Vagina (tissue), 2 donors: ENCODE measurements around the gene LST1. TPM values are rescaled to one million over a fixed set of nuclear protein-coding genes. Genes with fewer than 3 reads are reported as not detected.

Experiments
- DNase-seq, 2 donors: peaks; one replicate each; pipeline ENCODE4 v3.0.0-alpha.2; 2017; ENCODE audit errors: extremely low spot score in 2 of 2
- H3K27ac ChIP-seq: fragments of 200-600 bp; sonication (generic); one replicate; pipeline ENCODE4 v1.5.1; 2019
- H3K27me3 ChIP-seq: fragments of 200-600 bp; sonication (generic); one replicate; pipeline ENCODE4 v1.5.1; 2019
- H3K36me3 ChIP-seq, 2 donors: fragments of 200-600 bp; sonication (generic); one replicate each; pipeline ENCODE4 v1.5.1; 2017 to 2019
- H3K4me1 ChIP-seq: fragments of 200-600 bp; sonication (generic); one replicate; pipeline ENCODE4 v1.5.1; 2019
- H3K4me3 ChIP-seq, 2 donors: fragments of 200-600 bp; sonication (generic); 1 replicate in 1 of 2; 2 replicates in 1 of 2; pipeline ENCODE4 v1.5.1; 2016 to 2019
- H3K9me3 ChIP-seq: fragments of 200-600 bp; sonication (generic); one replicate; pipeline ENCODE4 v1.5.1; 2019
- CTCF ChIP-seq, 3 experiments: fragments of 450-650 bp in 2 of 3; fragments of 200-600 bp in 1 of 3; sonication (generic) in 1 of 3; IDR thresholded peaks; one replicate each; pipeline ENCODE4 v1.5.1; 2017 to 2019; ENCODE audit warnings: antibody characterized with exemption in 3 of 3, mild to moderate bottlenecking in 2 of 3, moderate library complexity in 2 of 3
- POLR2A ChIP-seq, 2 donors: fragments of 450-650 bp; IDR thresholded peaks; one replicate each; pipeline ENCODE4 v1.6.1; 2017; ENCODE audit warnings: antibody characterized with exemption in 2 of 2, mild to moderate bottlenecking in 2 of 2, moderate library complexity in 2 of 2
- POLR2AphosphoS5 ChIP-seq, 2 donors: sonication (generic); formaldehyde crosslinking; IDR thresholded peaks; one replicate each; pipeline ENCODE4 v1.9.0; 2017; ENCODE audit warnings: antibody characterized with exemption in 2 of 2, mild to moderate bottlenecking in 2 of 2, low read depth in 1 of 2; ENCODE audit not compliant: insufficient read depth in 1 of 2
- intact Hi-C: fragments of 100-400 bp; cut with DNase I; formaldehyde crosslinking; loops from one replicate; pipeline ENCODE4 v1.15.1; 2023
- total RNA-seq: library from RNA; depleted of rRNA; stranded (reverse); fragments of >200 nt; gene quantifications from one replicate; pipeline ENCODE4 v1.2.3, GENCODE V29; 2016

The LST1 gene
- total RNA-seq, 1 donor from 2014 or later: not detected

- no peak overlapping the region for H3K4me3 ChIP-seq
- H3K36me3 ChIP-seq: peaks cover 0 to 31% of the 10 kb centered on the region in 2 donors
- DNase-seq: no peak
- no peaks in the 10 kb centered on the region for H3K27me3 ChIP-seq
- peak overlapping the region; percentile 18 for H3K27ac ChIP-seq
- no peaks in the 10 kb centered on the region for H3K9me3 ChIP-seq
- H3K4me1 ChIP-seq: peaks cover 23% of the 10 kb centered on the region
- intact Hi-C loops: no loop called here
- TF ChIP-seq CTCF (IDR thresholded peaks at IDR 0.05) (no peak), POLR2AphosphoS5 (IDR thresholded peaks at IDR 0.05; ENCODE audit: insufficient read depth in 1 of 2, low read depth in 1 of 2) (no peak), POLR2A (IDR thresholded peaks at IDR 0.05) (no peak)
These were observed 26.5 kb upstream of the LST1 start for GRCh38 chr6:31559606-31559957.

GRCh38 chr6:31559958-31560696 lies 25.9 kb upstream of the LST1 start:
- Histone ChIP-seq H3K36me3 (peaks cover 0 to 31% of the 10 kb centered on the region in 2 donors), H3K27ac (peak overlapping the region; percentile 18), H3K4me3 (no peak overlapping the region), H3K4me1 (peaks cover 23% of the 10 kb centered on the region), H3K9me3 (no peaks in the 10 kb centered on the region), H3K27me3 (no peaks in the 10 kb centered on the region)
- DNase-seq: no peak
- TF ChIP-seq CTCF (IDR thresholded peaks at IDR 0.05) (no peak), POLR2AphosphoS5 (IDR thresholded peaks at IDR 0.05; ENCODE audit: insufficient read depth in 1 of 2, low read depth in 1 of 2) (peak in 1 of 2 donors; percentile 59), POLR2A (IDR thresholded peaks at IDR 0.05) (no peak)
- intact Hi-C loops: no loop called here

GRCh38 chr6:31560697-31561058 lies 25.4 kb upstream of the LST1 start:
- H3K4me1 ChIP-seq: peaks cover 23% of the 10 kb centered on the region

GRCh38 chr6:31567531-31568370 lies 18.3 kb upstream of the LST1 start:
- no peak overlapping the region for H3K27ac ChIP-seq
- no peak for TF ChIP-seq POLR2A (IDR thresholded peaks at IDR 0.05)
- no peaks in the 10 kb centered on the region for H3K9me3 ChIP-seq
- H3K27me3 ChIP-seq: no peaks in the 10 kb centered on the region
- no peak for DNase-seq
- H3K4me3 ChIP-seq: no peak overlapping the region
- no peaks in the 10 kb centered on the region for H3K4me1 ChIP-seq
- H3K36me3 ChIP-seq: no peaks in the 10 kb centered on the region
- intact Hi-C loops: no loop called here

More at GRCh38 chr6:31560697-31561058, 25.4 kb upstream of the LST1 start:
- Histone ChIP-seq H3K27me3 (no peaks in the 10 kb centered on the region), H3K36me3 (peaks cover 0 to 31% of the 10 kb centered on the region in 2 donors), H3K4me3 (no peak overlapping the region), H3K9me3 (no peaks in the 10 kb centered on the region), H3K27ac (peak overlapping the region; percentile 18)
- TF ChIP-seq POLR2A (IDR thresholded peaks at IDR 0.05) (no peak), POLR2AphosphoS5 (IDR thresholded peaks at IDR 0.05; ENCODE audit: insufficient read depth in 1 of 2, low read depth in 1 of 2) (no peak), CTCF (IDR thresholded peaks at IDR 0.05) (no peak)
- intact Hi-C loops: no loop called here
- no peak for DNase-seq

GRCh38 chr6:31568537-31568961 lies 17.5 kb upstream of the LST1 start:
- H3K9me3 ChIP-seq: no peaks in the 10 kb centered on the region
- H3K36me3 ChIP-seq: no peaks in the 10 kb centered on the region
- H3K27ac ChIP-seq: no peak overlapping the region
- intact Hi-C loops: no loop called here
- no peak overlapping the region for H3K4me3 ChIP-seq
- H3K27me3 ChIP-seq: no peaks in the 10 kb centered on the region
- TF ChIP-seq CTCF (IDR thresholded peaks at IDR 0.05) (no peak), POLR2A (IDR thresholded peaks at IDR 0.05) (no peak), POLR2AphosphoS5 (IDR thresholded peaks at IDR 0.05; ENCODE audit: insufficient read depth in 1 of 2, low read depth in 1 of 2) (no peak)
- H3K4me1 ChIP-seq: no peaks in the 10 kb centered on the region
- no peak for DNase-seq
